Stimulated activated CD8-positive, alpha-beta memory T cell treated with anti-CD3 and anti-CD28 coated beads, Interleukin-7, amount 100 ng/mL, for 24 hours (primary cell): ENCODE results near the gene TMEM151A.

Source experiments
- DNase-seq: peaks from one replicate; pipeline ENCODE4 v3.0.0-alpha.2; 2020; ENCODE audit warnings: low read depth

Gene TMEM151A

DNA sequence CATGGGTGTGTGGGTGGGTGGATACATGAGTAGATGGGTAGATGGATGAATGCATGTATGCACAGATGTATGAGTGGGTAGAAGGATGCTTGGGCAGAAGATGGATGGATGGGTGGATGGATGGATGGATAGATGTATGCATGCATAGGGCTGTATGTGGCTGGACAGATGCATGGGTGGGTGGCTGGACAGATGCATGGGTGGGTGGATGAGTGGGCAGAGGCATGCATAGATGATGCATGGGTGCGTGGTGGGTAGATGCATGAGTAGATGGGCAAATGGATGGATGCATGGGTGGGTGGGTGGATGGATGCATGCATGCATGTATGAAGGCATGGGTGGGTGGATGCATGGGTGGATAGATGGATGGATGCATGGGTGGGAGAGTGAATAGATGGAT is 32.0 kb downstream of the TMEM151A start:
- no peak for DNase-seq

DNA sequence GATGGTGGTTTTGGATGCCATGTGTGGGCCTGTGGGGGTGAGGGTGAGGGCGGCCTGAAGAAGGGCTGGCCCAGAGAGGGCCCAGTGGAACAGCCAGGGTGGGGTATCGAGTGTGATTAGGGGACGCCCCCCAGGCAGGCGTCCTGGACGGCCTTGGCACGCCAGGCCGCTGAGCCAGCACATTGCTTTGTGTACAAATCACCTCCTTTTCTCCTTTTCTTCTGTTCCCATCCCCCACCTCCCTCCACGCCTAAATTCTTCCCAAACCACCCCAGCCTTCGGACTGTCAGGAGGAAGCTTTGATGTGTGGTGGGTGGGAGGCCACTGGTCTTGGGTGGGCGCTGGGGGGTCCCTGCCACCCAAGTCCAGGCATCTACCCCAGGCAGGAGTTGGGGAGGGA is 33.0 kb downstream of the TMEM151A start:
- DNase-seq: no peak

DNA sequence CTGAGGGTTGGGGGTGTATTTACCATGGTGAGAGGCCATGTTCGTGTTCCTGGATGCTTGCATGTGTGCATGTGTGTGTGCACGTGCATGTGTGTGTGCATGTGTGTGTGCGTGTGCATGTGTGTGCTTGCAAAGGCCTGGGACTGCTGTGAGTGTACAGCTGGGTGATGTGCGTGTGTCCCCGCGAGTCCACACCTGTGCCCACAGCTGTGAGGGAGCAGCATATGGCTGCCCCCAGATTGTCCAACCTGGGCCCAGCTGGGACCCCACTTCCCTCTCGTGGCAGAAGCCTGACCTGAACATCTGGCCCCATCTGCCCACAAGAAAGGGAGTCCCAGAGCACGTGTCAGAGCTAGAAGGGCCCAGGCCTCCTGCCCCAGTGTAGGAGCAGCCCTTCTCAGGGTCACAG is 33.6 kb downstream of the TMEM151A start:
- no peak for DNase-seq

DNA sequence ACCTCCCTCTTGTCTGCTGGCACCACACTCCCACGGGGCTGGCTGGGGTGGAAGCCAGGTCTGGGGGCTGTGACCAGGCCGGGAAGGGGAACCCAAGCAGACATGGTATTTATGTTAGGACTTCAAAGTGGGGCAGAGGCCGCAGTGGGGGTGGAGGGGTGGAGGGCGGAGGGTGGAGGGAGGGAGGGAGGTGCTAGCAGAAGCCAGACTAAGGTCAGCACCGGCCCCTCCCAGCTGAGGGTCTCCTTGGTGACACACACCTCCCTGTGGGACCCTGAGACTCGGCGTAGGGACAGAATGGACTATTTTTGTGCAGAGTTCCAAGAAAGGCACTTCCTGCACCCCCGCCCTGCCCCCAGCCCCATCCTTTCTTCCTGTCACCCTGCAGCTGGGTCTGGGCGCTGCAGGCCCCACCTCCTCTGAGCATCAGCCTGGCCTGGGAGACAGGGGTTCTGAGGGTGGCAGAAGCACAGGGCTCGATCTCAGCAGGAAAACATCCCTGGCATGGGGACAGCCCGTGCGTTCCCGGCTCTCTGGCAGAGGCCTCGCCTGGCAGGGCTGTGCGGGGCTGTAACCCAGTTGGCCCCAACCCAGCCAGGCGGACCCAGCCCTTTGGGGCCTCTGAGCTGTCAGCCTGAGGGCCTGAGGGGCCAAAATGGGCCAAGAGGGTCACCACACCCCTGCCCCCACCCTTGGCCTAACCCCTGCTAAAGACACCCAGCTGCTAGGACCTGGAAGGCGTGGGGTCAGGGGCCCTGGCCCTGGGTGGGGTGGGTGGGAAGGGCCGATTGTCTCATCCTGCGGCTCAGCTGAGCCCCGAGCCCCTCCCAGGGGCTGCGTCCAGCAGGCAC is 34.8 kb downstream of the TMEM151A start:
- DNase-seq: no peak

DNA sequence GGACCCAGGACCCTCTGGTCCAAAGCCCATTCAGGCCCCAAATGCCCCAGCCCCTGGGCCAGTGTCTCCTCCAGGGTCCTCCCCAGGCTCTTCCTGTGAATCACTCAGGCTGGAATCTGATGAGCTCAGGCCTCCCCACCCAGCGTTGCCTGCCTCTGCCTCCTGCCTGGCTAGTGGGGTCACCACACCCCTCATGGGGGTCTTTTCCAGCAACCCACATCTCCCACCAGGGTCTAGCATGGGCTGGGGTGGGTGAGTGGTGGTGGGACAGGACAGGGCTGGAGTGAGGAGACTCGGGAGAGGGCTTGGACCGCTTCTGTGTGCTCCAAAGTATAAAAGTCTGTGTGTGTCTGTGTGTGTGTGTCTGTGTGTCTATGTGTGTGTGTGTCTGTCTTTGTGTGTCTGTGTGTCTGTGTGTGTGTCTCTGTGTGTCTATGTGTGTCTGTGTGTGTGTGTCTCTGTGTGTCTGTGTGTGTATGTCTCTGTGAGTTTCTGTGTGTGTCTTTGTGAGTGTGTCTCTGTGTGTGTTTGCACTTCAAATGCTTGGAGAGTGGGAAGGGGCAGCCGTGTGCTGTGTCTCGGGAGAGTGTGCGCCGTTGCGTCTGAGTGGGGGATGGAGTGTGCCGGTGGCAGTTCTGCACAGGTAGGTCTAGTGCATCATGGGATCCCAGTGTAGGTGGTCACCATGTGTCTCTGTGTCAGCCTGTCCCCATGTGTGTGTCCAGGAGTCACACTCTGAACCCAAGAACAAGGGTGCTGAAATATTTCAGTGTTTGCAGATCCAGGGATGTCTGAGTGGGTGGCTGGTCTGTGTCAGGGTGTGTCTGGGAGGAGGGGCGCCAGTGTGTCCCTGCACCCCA is 35.7 kb downstream of the TMEM151A start:
- DNase-seq: no peak

DNA sequence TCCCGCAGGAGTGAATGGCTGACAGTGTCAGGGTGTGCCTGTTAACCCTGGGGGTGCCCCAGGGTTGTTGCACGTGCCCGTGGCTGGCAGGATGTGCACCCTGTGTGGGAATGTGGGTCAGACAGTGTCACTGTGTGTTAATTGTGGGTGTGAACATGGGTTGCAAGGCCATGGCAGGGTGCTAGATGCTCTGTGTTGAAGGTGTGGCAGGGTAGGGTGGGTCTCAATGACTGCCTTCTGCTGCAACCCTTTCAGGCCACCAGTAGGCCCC is 36.3 kb downstream of the TMEM151A start:
- DNase-seq: no peak

DNA sequence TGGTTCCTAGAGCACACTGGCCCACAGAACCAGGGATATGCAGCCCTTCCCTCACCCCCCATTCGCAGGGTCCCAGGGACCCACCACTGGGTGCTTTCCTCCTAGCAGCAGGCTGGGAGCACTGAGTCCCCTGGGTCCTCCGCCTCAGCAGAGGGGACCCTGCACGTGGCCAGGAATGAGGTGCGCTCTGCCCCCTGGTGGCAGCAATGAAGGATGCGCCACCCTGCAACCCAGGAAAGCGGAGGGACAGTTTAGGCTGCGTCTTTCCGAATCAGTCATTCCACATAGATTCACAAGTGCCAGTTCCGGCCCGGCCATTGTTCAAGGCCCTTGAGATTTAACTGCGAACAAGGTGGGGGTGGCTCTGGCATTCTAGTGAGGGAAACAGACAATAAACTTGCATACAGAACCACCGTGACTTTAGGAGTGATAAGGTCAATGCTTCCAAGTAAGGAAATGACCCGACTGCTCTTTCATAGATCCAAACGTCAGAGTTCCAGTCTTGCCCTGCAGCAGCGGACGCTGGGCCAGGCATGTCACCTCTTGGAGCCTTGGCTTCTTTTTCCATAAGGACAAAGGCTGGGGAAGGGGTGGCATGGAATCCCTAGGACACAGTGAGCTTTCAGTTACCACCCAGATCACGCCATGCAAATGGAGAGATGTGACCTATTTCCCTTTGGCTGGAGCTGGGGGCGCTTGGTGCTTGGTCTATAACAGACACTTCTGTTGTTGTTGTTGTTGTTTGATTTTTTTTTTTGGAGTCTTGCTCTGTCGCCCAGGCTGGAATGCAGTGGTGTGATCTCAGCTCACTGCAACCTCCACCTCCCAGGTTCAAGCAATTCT is 36.8 kb downstream of the TMEM151A start:
- DNase-seq: peak; percentile 64

DNA sequence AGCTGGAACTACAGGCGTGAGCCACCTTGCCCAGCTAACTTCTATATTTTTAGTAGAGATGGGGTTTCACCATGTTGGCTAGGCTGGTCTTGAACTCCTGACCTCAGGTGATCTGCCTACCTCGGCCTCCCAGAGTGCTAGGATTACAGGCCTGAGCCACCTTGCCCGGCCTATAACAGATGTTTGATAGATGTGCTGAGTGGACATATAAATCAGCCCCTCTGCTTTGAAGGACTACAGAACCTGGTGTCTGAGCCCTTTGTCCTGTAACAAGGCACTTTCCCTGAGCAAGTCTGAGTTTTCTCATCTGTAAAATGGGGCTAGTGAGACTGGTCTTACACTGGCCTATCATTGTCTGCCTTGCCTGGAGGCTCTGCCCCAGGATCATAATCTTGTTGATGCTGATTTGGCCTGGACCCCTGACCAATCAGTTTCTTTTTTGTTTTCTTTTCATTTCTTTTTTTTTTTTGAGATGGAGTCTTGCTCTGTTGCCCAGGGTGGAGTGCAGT is 37.5 kb downstream of the TMEM151A start:
- DNase-seq: no peak

DNA sequence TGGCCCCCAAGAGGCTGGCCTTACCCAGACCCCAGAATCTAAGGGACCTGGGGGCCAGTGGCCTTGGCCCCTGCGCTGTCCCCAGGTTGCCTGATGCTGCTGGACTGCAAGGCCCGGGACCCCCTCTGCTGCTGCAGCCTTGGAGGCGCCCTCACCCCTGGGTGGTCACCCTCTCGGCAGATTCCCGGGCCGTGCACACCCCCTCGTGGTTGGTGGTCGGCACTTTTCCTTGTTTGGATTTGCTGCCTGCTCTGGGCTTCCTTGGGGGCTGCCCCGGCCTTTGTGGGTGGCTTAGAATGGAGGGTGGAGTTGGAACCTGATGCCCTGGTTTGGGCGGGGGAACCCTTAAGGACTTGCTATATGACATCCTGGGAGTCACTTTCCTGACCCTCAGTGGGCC is 39.2 kb downstream of the TMEM151A start:
- no peak for DNase-seq

DNA sequence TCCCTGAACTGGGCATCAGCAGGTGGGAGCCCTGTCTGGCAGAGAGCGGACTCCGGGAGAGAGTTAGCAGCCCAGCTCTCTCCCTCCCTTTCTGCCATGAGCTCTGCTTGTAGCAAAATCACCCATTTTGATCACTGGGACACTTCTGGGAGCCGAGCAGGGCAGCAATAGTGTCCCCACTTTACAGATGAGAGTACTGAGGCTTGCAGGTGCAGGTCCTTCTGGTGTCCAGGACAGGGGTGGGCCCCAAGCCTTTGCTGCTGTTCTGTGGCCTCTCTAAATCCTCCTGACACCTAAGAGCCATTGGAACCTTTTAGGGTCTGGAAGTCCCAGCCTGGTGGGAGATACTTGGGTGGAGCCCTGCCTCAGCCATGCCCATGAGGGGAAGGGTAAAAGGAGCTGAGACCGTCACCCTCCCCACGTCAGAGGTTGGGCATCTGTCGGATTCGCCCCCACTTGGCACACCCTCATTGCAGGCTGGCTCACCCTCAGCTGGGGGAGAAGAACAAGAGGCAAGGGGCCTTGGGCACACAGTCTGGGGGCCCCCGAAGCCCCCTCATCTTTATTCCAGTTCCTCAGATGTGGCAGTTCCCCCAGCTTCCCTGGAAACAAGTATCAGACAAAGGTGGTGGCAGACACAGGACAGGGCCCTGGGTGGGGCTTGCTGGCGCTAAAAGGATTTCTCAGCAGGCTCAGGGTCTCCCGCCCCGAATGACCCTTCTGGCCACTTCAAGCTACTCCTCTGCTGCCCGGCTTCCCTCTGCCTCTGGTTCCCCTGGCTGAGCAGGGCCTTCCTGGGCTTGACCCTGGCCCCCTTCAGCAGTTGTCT is 40.1 kb downstream of the TMEM151A start:
- DNase-seq: no peak

DNA sequence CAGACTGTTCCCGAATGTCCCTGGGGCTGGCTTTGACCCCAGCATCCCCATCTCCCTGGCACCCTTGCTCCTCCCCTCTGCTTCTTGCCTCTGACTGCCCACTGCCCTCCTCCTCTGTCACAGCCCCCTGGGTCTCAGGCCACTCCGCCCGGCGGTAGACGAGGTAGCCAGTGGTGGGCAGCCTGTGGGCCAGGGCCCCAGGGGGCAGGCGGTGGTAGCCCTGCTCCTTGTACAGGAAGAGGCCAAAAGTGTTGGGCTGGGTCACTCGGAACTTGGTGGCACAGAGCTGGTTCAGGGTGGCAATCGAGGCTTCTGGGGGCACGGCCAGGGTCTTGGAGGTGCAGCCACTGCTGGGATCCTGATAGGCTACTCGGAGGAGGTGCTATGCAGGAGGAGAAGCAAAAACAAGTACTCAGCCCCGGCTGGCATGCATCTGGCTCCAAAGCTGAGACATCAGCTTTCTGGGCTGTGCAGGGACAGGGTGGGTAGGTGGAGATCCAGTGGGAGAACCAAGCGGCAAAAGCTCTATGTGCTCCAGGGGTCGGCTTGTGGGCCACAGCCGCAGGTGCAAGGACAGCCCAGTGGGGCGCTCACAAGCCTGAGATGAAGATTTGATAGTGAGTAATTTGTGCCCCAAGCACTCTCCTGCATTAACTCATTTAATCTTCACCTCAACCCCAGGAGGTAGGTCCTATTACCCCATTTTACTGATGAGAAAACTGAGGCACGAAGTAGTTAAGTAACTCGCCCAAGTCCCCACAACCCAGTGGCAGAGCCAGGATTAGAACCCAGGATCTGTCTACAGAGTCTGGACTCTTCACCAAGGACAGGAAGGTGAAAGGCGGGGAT is 40.9 kb downstream of the TMEM151A start:
- DNase-seq: no peak

DNA sequence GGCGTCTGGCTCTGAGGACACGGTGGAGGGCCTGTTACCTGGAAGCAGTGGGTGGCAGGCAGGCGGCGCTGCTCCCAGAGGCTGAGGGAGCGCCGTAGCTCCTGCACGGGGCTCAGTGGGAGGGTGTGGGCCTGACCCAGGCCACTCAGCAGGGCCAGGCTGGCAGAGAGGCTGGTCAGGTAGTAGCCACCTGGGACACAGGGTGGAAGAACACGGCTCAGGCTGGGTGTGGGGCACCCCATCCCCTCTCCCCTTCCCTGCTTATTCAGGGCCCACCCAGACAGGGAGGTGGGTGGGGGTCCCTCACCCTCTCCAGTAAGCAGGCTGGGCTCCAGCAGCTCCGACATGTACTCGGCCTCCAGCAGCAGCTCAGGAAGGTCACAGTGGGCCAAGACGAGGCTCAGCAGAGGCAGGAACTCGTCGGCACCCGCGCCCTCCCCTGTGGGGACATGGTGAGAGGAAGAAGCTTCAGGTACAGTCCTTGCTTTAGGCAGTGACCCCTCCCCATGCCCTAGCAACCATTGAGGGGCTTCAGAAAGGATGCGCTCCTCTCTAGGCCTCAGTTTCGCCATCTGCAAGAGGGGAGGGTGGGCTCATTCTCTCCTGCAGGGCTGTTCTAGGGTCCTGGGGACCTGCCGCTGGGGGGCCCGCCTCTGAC is 41.7 kb downstream of the TMEM151A start:
- DNase-seq: no peak

DNA sequence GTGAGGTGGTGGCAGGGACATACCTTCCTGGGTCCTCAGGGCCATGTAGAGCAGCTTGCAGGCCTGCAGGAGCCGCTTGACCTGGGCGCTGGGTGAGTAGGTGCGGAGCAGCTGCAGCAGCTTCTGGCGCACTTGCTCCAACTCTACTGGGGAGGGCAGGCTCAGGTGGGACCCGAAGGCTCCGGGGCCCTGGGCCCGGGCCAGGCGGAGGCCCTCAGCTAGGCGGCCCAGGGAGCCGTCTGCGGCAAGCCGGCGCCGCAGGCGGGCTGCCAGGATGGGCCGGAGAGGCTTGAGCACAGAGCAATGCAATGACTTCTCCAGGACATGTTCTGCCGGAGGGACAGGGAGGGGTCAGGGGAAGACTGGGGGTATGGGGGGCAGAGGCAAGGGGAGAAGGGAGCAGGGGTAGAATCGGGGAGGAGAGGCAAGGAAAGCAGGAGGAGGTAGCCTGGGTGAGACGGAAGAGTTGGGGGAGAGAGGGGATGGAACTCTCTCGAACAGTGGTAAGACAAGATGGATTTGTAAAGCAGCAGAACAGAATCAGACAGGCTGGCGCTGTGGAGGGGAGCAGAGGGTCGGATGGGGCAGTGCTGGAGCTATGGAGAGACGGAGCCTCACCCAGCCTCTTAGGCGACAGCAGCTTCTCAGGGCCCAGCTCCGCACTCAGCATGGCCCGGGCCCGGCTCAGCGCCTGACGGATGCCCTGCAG is 42.4 kb downstream of the TMEM151A start:
- DNase-seq: no peak

DNA sequence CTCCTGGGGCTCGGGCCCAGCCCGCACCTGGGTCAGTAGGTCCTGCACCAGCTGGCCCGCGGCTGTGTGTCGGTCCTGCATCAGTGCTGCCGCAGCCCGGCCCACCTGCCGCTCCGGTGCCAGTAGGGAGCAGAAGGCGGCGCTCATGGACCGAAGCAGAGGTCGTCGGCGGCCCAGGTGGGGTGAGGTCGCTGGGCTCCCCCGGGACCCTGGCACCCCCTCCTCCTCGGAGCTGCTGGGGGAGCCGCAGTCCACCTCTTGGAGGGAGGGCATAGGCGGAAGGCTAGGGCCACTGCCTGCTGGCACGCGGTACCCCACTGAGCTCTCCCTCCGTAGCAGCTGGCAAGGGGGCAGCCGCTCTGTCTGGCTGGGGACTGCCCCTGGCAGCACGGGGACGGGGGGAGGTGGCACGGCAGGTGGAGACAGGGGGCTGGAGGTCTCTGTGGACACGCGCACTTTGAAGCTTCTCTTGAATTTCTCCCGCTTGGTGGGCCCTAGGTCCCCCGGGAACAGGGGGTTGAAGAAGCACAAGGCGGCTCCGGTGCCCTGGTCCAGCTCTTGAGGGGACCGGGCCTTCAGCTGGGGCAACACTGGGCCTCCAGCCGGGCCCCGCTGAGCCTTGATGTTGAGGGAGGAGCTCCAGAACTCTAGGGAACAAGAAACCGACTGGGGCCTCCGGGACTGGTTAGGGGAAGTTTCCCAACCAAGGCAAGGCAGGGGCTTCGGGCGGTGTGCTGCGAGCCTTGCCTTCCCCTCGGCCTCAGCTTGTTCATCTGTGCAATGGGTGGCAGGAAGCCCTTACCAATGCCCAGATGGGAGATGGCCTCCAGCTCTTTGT is 43.1 kb downstream of the TMEM151A start:
- DNase-seq: no peak

DNA sequence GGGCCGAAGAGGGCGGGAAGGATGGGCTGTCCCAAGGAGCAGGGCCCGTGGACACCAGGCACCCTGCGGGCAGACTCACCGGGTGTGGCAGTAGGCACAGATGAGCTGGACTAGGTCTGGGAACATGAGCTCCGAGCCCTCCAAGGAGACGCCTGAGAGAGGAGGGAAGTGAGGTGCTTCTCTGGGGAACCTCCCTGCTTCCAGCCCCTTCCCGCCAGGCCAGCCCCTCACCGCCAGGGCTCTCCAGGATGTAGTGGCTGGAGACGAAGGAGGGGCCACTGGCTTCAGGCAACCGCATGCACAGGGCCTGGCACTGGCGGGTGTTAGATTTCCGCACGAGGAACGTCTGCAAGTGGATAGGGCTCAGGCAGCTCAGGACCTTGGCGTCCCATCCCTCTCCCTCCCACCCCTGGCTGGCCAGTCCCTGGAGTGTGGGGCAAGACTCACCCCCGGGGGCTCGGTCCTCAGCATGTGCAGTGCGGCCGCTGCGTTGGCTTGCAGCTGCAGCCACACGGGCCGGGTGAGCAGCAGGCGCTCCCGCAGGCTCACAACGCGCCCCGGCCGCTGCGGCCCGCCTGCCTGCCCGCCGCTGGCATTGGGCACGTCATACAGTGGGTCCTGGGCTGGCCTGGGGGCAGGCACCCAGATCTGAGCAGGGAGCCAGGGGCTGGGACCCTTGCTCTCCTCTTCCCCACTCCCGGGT is 44.0 kb downstream of the TMEM151A start:
- no peak for DNase-seq

DNA sequence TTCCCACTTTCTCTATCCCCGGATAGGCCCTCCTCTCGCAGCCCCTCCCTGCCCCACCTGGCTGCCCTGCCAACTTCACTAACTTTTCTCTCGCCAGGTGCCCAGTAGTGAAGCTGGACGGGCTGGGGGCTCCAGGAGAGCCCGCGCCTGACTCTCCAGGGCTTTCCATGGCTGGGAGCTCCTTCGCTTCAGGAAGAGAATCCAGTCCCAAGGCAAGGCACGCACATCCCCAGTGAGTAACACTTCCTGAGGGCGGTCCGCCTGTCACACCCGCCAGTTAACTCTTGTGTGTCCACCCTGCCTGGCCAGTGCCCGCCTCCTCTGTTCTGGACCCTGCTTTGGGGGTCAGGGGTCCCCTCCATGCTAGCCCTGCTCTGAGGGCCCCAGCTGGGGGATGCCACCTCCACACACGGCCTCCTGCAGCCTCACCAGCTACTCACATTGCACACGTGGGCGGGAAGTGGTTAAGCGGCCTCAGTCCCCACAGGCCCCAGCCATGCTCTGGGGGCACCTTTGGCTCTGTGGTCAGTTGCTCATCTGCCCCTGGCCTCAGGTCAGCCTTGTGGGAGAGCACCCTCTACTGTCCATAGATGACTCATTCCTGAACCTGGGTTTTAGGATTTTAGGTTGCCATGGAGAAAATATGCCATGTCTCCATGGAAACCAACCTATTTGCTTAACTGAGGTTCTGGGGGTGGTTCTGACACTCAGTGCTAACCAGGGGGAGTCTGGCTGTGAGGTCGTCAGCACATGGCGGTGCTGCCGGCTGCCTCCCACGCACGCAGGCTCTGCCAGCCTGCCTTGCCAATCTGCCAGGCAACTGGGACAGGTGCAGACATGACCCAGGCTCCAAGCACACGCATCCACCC is 44.8 kb downstream of the TMEM151A start, which contains the start of gene RIN1:
Gene RIN1, minus strand, starts transcription at position 201 of the 869 bp plus-strand sequence. Its CDS starts 32 bp downstream, at position 169.
- DNase-seq: peak; percentile 41
